ENCODE results near the gene FTO. TPM values are rescaled to one million over a fixed set of nuclear protein-coding genes. Genes with fewer than 3 reads are reported as not detected.

The FTO gene
- total and polyA plus RNA-seq, 2 of the 13 experiments (the other 11 are each of a cell fraction or from before 2014, with no cell fraction given), result 41.6 to 55.8 TPM

- TF ChIP-seq ZBTB40 (IDR thresholded peaks at IDR 0.05) (no peak), ZBTB40 (CRISPR knock-in tag; IDR thresholded peaks at IDR 0.05) (no peak), SIX4 (CRISPR knock-in tag; IDR thresholded peaks at IDR 0.05) (no peak), EHMT2 (IDR thresholded peaks at IDR 0.05; ENCODE audit: borderline replicate concordance, low read depth, low read length) (no peak), ZNF614 (CRISPR knock-in tag; IDR thresholded peaks at IDR 0.05; ENCODE audit: borderline replicate concordance) (no peak), CBX1 (IDR thresholded peaks at IDR 0.05; ENCODE audit: low read depth) (no peak), SAFB2 (CRISPR knock-in tag; IDR thresholded peaks at IDR 0.05; ENCODE audit: borderline replicate concordance, low read depth) (no peak), ZNF776 (CRISPR knock-in tag; IDR thresholded peaks at IDR 0.05) (no peak), MAX (IDR thresholded peaks at IDR 0.05) (peak; percentile 7; the same call in 1 of the 2 replicates), ZNF24 (IDR thresholded peaks at IDR 0.05) (0 out of 2 replicates have a peak, but pooled peaks have one; percentile 49), HOXA9 (CRISPR knock-in tag; IDR thresholded peaks at IDR 0.05; ENCODE audit: borderline replicate concordance) (no peak), ZNF574 (CRISPR knock-in tag; IDR thresholded peaks at IDR 0.05) (0 out of 2 replicates have a peak, but pooled peaks have one; percentile 19), MEIS2 (CRISPR knock-in tag; IDR thresholded peaks at IDR 0.05) (no peak), RFX5 (IDR thresholded peaks at IDR 0.05; ENCODE audit: low read depth, low read length) (no peak), GATAD2A (CRISPR knock-in tag; IDR thresholded peaks at IDR 0.05) (no peak), ZBTB34 (CRISPR knock-in tag; IDR thresholded peaks at IDR 0.05) (no peak)
Measured at GRCh38 chr16:54159490-54160080, 455.6 kb downstream of the FTO start (continued).
